ENCODE measurements around the gene POLD1. TPM values are rescaled to one million over a fixed set of nuclear protein-coding genes. Genes with fewer than 3 reads are reported as not detected.

Gene POLD1
- total RNA-seq, 1 experiment from 2014 or later = 31.9 TPM

DNA sequence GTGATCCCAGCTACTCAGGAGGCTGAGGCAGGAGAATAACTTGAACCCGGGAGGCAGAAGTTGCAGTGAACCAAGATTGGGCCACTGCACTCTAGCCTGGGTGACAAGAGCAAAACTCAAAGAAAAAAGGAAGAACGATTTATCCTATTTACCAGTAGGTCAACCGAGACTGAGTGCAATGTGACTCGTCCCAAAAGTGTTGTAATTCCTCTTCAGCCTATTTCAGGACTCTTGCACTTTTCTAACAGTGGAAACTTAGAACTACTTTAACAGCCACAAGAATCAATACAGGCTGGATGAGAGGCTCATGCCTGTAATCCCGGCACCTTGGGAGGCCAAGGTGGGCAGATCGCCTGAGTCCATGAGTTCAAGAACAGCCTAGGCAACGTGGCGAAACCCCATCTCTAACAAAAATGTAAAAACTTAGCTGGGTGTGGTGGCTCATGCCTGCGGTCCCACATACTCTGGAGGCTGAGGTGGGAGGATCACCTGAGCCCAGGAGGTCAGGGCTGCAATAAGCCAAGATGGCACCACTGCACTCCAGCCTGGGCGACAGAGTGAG is 12.2 kb upstream of the POLD1 start:
- BruUV-seq (replicated peaks) = no TSS peak
- intact Hi-C loops (cut with micrococcal nuclease) = no loop called here
- Mint-ChIP-seq H3K36me3 (ENCODE audit: insufficient read depth, unreplicated experiment) (peaks cover 16% of the 10 kb centered on the region), H3K4me3 (ENCODE audit: unreplicated experiment) (no peak overlapping the region), H3K27ac (ENCODE audit: low read depth, unreplicated experiment) (no peak overlapping the region), H3K4me1 (ENCODE audit: insufficient read depth, unreplicated experiment) (peaks cover 8% of the 10 kb centered on the region), H3K9me3 (ENCODE audit: unreplicated experiment) (no peaks in the 10 kb centered on the region), H3K27me3 (ENCODE audit: insufficient read depth, unreplicated experiment) (no peaks in the 10 kb centered on the region)
- ChIA-PET POLR2A (interaction anchor here (1.2 kb wide), 1 partner anchor 12 kb away, joined by 3 read pairs; the partner anchor contains the start of gene POLD1), CTCF (interaction anchor here (0.5 to 1.0 kb wide), 2 partner anchors 69 to 89 kb away, joined by 3 read pairs; no protein-coding TSS in a partner anchor)
- DNase-seq (ENCODE audit: unreplicated experiment) = no peak
- TF ChIP-seq CTCF (IDR thresholded peaks at IDR 0.05; ENCODE audit: unreplicated experiment) = no peak

DNA sequence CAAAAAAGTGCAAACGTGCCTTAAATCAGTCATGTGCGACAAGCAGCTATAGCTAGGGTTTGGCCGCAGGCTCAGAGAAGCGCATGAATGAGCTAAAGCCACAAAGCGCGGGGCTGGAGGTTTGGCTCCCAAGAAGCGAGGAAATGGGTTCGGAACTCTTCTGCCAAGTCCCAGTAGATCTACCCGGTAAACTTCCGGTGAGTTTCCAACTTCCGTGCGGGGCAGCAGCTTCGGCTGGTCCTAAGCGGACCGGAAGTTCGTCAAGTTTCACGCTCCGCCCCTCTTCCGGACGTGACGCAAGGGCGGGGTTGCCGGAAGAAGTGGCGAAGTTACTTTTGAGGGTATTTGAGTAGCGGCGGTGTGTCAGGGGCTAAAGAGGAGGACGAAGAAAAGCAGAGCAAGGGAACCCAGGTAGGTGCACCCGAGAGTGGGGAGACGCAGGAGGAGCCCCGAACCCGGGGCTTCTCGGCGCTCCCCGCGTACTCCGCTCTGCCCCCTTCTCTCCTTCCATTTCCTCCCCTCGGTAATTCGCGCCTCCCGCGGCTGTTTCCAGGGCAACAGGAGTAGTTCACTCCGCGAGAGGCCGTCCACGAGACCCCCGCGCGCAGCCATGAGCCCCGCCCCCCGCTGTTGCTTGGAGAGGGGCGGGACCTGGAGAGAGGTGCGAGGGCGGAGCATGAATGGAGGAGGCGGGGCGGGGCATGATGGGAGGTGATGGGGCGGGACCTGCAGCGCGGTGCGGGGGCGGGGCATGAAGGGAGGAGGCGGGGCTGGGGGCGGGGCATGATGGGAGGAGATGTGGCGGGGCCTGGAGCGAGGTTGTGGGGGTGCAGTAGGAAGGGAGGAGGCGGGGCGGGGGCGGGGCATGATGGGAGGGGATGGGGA is 7.7 kb upstream of the POLD1 start, which contains the start of gene NR1H2:
NR1H2 (plus strand) TSS at position 292 of the 885 bp plus-strand sequence. CDS start 1,149 bp downstream, outside the sequence.
- BruUV-seq (replicated peaks) = no TSS peak
- DNase-seq (ENCODE audit: unreplicated experiment) = peak; percentile 97

GRCh38 chr19:50377051-50377461 is 7.1 kb upstream of the POLD1 start:
- POLR2A ChIA-PET = no interaction called here

More for the DNA sequence above, 7.7 kb upstream of the POLD1 start, which contains the start of gene NR1H2:
- peak within 1 kb of the TSS; percentile 100 for H3K27ac Mint-ChIP-seq (ENCODE audit: low read depth, unreplicated experiment)
- ChIA-PET POLR2A (interaction anchor here (0.6 to 2.5 kb wide), 5 partner anchors 8 to 418 kb away, joined by 3 to 19 read pairs (median 4); partner anchors contain the start of genes JOSD2 and POLD1), CTCF (interaction anchor here (0.6 to 1.8 kb wide), 3 partner anchors 8 to 86 kb away, joined by 3 to 7 read pairs (median 3); no protein-coding TSS in a partner anchor)
- TF ChIP-seq CTCF (IDR thresholded peaks at IDR 0.05; ENCODE audit: unreplicated experiment) = no peak
- H3K36me3 Mint-ChIP-seq (ENCODE audit: insufficient read depth, unreplicated experiment) = peaks cover 41% of the 10 kb centered on the region
- H3K4me3 Mint-ChIP-seq (ENCODE audit: unreplicated experiment) = peak within 1 kb of the TSS; percentile 100
- H3K27me3 Mint-ChIP-seq (ENCODE audit: insufficient read depth, unreplicated experiment) = no peaks in the 10 kb centered on the region
- intact Hi-C loops (cut with micrococcal nuclease) = loop anchor here (2.0 kb wide), 1 partner anchor 76 kb away; no protein-coding TSS in a partner anchor
- peaks cover 5% of the 10 kb centered on the region for H3K4me1 Mint-ChIP-seq (ENCODE audit: insufficient read depth, unreplicated experiment)
- no peaks in the 10 kb centered on the region for H3K9me3 Mint-ChIP-seq (ENCODE audit: unreplicated experiment)

More at GRCh38 chr19:50377051-50377461, 7.1 kb upstream of the POLD1 start:
- peak overlapping the region; percentile 100 for H3K4me3 Mint-ChIP-seq (ENCODE audit: unreplicated experiment)
- peaks cover 47% of the 10 kb centered on the region for H3K36me3 Mint-ChIP-seq (ENCODE audit: insufficient read depth, unreplicated experiment)
- no TSS peak for BruUV-seq (replicated peaks)
- peaks cover 5% of the 10 kb centered on the region for H3K4me1 Mint-ChIP-seq (ENCODE audit: insufficient read depth, unreplicated experiment)
- TF ChIP-seq CTCF (IDR thresholded peaks at IDR 0.05; ENCODE audit: unreplicated experiment) = no peak
- H3K27ac Mint-ChIP-seq (ENCODE audit: low read depth, unreplicated experiment) = peak overlapping the region; percentile 100
- no peaks in the 10 kb centered on the region for H3K27me3 Mint-ChIP-seq (ENCODE audit: insufficient read depth, unreplicated experiment)
- H3K9me3 Mint-ChIP-seq (ENCODE audit: unreplicated experiment) = no peaks in the 10 kb centered on the region
- intact Hi-C loops (cut with micrococcal nuclease) = loop anchor here (2.0 kb wide), 1 partner anchor 76 kb away; no protein-coding TSS in a partner anchor
- DNase-seq (ENCODE audit: unreplicated experiment) = peak; percentile 32
- CTCF ChIA-PET = interaction anchor here (1.2 kb wide), 1 partner anchor 9 kb away, joined by 3 read pairs; no protein-coding TSS in a partner anchor

Data from MCF 10A (cell line).